ENCODE results near the gene SPACA9.

- TF ChIP-seq CTCF (IDR thresholded peaks at IDR 0.05) (no peak), POLR2A (IDR thresholded peaks at IDR 0.05) (no peak)
Observed at GRCh38 chr9:132864277-132864676, 14.4 kb upstream of the SPACA9 start.

Data from uterus (tissue), 2 donors.